HG02840 (cell line): ENCODE results near the gene HILPDA.

ENCODE experiments used
- ATAC-seq: cut with Tn5 transposase; IDR thresholded peaks from one replicate; pipeline ENCODE4 v1.9.1; 2021; ENCODE audit warnings: mild to moderate bottlenecking, moderate library complexity, moderate number of reproducible peaks; ENCODE audit not compliant: unreplicated experiment, low FRiP score

The HILPDA gene

GRCh38 chr7:128455543-128456254 is at the start of gene HILPDA:
TSS of gene HILPDA (plus strand) at chr7:128455878. CDS start at chr7:128457269, 1,391 bp downstream.
- peak; percentile 70 for ATAC-seq

- no peak for ATAC-seq
Observed at GRCh38 chr7:128406314-128407232, 49.1 kb upstream of the HILPDA start.

- ATAC-seq, result no peak
Observed at GRCh38 chr7:128407233-128407589, 48.5 kb upstream of the HILPDA start.

GRCh38 chr7:128407751-128408708 is 47.6 kb upstream of the HILPDA start:
- no peak for ATAC-seq

GRCh38 chr7:128408709-128409595 is 46.7 kb upstream of the HILPDA start:
- no peak for ATAC-seq

GRCh38 chr7:128409596-128410450 is 45.9 kb upstream of the HILPDA start, which contains the start of gene IMPDH1:
TSS of gene IMPDH1 (minus strand) at chr7:128409982. CDS start at chr7:128409901, 81 bp downstream.
- ATAC-seq, result peak; percentile 72

- ATAC-seq, result no peak
Observed at GRCh38 chr7:128410451-128410753, 45.3 kb upstream of the HILPDA start.

GRCh38 chr7:128415217-128415785 is 40.4 kb upstream of the HILPDA start:
- no peak for ATAC-seq

- no peak for ATAC-seq
Observed at GRCh38 chr7:128417071-128417470, 38.6 kb upstream of the HILPDA start.

GRCh38 chr7:128419257-128419656 is 36.4 kb upstream of the HILPDA start:
- no peak for ATAC-seq

GRCh38 chr7:128420773-128421172 is 34.9 kb upstream of the HILPDA start:
- ATAC-seq, result no peak

- ATAC-seq, result no peak
Observed at GRCh38 chr7:128421384-128421783, 34.3 kb upstream of the HILPDA start.

- no peak for ATAC-seq
Observed at GRCh38 chr7:128422037-128422436, 33.6 kb upstream of the HILPDA start.

- no peak for ATAC-seq
Observed at GRCh38 chr7:128422842-128423241, 32.8 kb upstream of the HILPDA start.

- no peak for ATAC-seq
Observed at GRCh38 chr7:128424686-128425275, 30.9 kb upstream of the HILPDA start.

GRCh38 chr7:128425850-128426249 is 29.8 kb upstream of the HILPDA start:
- ATAC-seq, result no peak

- ATAC-seq, result no peak
Observed at GRCh38 chr7:128427289-128427891, 28.3 kb upstream of the HILPDA start.

- ATAC-seq, result no peak
Observed at GRCh38 chr7:128430207-128430606, 25.5 kb upstream of the HILPDA start.
